ENCODE data around the gene COBL.

Gene COBL

DNA sequence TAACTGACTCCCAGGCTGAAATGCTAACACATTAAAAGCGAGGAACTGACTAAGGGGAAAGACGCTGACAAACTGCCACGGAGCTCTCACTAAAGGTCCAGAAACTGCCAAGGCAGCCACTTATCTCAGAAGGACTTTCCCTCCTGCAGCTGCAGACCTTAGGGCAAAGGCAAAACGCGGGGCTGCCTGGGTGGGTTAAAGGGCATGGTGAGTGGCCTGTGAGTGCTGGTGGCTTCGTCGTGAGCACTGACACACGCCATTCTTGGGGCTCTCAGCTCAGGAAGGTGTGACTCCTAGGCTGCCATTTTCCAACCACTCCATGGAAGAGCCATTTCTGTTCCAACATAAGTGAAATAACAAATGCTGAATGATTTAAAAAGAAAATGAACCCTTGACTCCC is 232.5 kb downstream of the COBL start:
- H3K27ac ChIP-seq: no peak overlapping the region
- no peak for DNase-seq
- H3K4me1 ChIP-seq: no peaks in the 10 kb centered on the region
- no peaks in the 10 kb centered on the region for H3K36me3 ChIP-seq
- no peaks in the 10 kb centered on the region for H3K9me3 ChIP-seq
- no peak overlapping the region for H3K4me3 ChIP-seq
- peaks cover 0 to 5% of the 10 kb centered on the region in 2 donors for H3K27me3 ChIP-seq
- TF ChIP-seq, protein P1, sequence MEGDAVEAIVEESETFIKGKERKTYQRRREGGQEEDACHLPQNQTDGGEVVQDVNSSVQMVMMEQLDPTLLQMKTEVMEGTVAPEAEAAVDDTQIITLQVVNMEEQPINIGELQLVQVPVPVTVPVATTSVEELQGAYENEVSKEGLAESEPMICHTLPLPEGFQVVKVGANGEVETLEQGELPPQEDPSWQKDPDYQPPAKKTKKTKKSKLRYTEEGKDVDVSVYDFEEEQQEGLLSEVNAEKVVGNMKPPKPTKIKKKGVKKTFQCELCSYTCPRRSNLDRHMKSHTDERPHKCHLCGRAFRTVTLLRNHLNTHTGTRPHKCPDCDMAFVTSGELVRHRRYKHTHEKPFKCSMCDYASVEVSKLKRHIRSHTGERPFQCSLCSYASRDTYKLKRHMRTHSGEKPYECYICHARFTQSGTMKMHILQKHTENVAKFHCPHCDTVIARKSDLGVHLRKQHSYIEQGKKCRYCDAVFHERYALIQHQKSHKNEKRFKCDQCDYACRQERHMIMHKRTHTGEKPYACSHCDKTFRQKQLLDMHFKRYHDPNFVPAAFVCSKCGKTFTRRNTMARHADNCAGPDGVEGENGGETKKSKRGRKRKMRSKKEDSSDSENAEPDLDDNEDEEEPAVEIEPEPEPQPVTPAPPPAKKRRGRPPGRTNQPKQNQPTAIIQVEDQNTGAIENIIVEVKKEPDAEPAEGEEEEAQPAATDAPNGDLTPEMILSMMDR (IDR thresholded peaks at IDR 0.05): no peak
- intact Hi-C loops (cut with DNase I; ENCODE audit: low total_unique reads): no loop called here

DNA sequence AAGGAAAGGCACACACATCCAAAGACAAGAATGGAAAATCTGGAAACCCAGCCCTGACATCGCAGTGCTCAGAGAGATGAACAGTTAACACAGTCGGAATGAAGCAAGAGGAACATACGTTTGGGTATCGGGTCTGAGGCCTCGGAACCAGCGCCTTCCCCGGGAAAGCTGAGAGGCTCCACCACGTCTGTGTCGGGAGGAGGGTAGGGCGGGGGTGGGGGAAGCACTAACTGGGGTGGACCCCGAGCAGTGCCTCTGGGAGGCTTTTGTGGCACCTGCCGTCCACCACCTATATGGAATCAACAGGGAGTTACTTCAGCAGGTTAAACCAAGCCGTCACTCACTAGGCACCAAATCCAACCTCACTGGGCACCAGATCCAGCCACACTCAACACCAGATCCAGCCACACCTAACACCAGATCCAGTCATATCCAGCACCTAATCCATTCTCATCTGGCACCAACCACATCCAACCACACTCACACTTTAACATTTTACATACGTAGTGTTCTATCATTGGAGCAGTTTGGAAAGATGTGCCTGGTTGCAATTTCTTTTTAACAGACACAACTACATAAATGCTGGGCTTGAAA is 233.6 kb downstream of the COBL start:
- TF ChIP-seq, protein P1 (IDR thresholded peaks at IDR 0.05): no peak
- intact Hi-C loops (cut with DNase I; ENCODE audit: low total_unique reads): no loop called here
- Histone ChIP-seq H3K36me3 (no peaks in the 10 kb centered on the region), H3K9me3 (no peaks in the 10 kb centered on the region), H3K4me1 (no peaks in the 10 kb centered on the region), H3K4me3 (no peak overlapping the region), H3K27me3 (no peaks in the 10 kb centered on the region), H3K27ac (no peak overlapping the region)
- DNase-seq: no peak

DNA sequence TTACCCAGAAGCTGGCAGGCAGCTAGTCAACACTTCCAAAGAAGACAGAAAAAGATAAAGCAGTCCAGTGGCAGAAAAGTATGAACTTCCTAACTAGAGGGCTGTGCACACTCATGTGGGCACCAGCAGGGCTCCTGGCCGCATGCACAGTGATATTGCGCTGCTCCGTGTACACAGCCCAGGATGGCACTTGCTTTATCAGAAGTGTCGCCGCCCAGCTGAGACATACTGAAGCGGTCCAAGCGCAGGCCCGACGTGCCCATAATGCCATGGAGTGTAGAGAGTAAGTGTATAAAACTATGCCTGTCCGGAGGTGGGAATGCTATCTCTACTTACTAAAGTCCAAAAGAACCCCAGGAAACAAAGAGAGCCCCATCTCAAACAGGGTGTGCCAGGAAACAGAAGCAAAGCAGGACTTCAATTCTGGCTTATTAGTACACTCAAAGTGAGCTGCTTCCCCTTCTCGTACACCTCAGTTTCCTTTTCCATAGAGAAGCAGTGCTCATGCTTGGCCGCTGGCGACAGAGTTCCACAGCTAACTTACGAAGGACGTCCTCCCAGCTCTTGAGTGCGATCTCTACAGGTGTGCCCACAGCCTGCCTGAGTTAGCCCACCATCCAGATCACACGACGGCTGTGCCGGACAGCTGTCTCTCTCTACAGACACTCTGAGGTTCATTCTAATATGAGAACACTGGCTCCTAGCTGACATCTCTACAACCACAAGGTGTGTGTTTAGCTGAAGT is 234.3 kb downstream of the COBL start:
- Histone ChIP-seq H3K4me3 (no peak overlapping the region), H3K9me3 (no peaks in the 10 kb centered on the region), H3K4me1 (no peaks in the 10 kb centered on the region), H3K27ac (no peak overlapping the region), H3K36me3 (no peaks in the 10 kb centered on the region), H3K27me3 (no peaks in the 10 kb centered on the region)
- intact Hi-C loops (cut with DNase I; ENCODE audit: low total_unique reads): no loop called here
- TF ChIP-seq, protein P1 (IDR thresholded peaks at IDR 0.05): no peak
- DNase-seq: no peak

DNA sequence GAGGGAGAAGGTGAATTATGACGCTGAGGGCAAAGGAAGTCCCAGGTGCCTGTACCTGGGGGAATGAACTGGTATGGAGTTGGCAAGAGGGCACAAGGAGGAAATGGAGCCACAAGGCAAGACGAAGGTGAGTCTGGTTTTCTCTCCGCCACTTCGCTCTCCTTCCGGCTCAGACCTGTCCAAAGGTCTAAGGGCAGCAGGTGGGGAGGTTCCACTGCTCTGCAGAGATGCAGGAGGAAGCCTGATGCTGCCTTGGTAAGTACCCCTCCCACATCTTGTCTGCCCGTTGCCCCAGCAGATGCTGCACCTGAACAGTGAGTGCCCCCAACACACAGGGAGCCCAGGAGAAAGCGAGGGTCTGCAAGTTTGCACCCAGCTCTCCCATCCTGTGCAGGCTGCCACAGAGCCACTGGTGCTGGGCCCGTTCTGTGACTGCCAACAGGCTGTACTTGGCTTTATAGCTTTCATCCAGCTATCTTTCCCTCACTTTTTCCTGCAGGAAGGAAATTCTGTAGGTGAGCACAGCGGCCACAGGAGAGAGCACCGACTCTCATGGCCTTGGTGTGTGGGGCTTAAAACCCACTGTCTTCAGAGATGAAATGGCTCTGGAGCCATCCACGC is 235.2 kb downstream of the COBL start:
- H3K27me3 ChIP-seq: no peaks in the 10 kb centered on the region
- no peak overlapping the region for H3K4me3 ChIP-seq
- H3K9me3 ChIP-seq: no peaks in the 10 kb centered on the region
- intact Hi-C loops (cut with DNase I; ENCODE audit: low total_unique reads): no loop called here
- H3K4me1 ChIP-seq: no peaks in the 10 kb centered on the region
- TF ChIP-seq, protein P1 (IDR thresholded peaks at IDR 0.05): no peak
- DNase-seq: no peak
- H3K36me3 ChIP-seq: no peaks in the 10 kb centered on the region
- no peak overlapping the region for H3K27ac ChIP-seq

DNA sequence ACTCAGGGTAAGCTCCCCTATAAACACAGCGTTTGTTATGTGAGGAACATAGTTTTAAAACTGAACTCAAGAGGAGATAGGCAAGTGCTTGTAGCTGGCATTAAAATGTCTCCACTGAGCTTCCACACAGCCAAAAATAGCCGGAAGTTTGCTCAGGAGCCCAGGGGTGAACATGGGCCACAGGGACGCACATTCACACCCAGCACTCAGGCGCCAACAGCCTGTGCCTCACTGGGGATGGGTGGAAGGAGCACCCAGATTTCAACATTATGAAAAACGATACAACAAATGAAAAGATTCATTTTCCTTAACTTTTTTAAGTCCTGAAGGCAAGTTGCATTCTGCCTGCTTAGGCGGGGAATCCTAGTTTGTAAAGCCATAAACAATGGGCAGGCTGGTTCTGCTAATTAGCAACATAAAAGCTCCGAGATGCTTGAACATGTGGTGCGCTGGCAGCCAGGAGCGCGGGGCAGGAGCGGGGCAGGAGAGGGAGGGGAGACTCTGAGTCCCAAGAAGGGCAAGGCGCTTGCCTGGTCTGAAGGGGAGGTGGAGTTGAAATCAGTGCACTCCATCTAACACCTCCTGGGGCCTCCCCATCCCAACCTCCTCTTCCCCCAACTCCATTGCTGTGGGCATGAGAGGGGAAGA is 235.9 kb downstream of the COBL start:
- H3K27ac ChIP-seq: no peak overlapping the region
- intact Hi-C loops (cut with DNase I; ENCODE audit: low total_unique reads): no loop called here
- DNase-seq: no peak
- no peaks in the 10 kb centered on the region for H3K36me3 ChIP-seq
- TF ChIP-seq, protein P1 (IDR thresholded peaks at IDR 0.05): no peak
- H3K4me3 ChIP-seq: no peak overlapping the region
- no peaks in the 10 kb centered on the region for H3K9me3 ChIP-seq
- no peaks in the 10 kb centered on the region for H3K27me3 ChIP-seq
- H3K4me1 ChIP-seq: no peaks in the 10 kb centered on the region
